ENCODE results near the gene CAPN10. TPM values are rescaled to one million over a fixed set of nuclear protein-coding genes. Genes with fewer than 3 reads are reported as not detected.
A peak's percentile ranks its signal among the peaks of the same experiment; 100 is the strongest.

CAPN10 gene
- total RNA-seq, 4 donors from 2014 or later, result 9.9 to 23.3 (median 13.7) TPM

- peaks cover 0 to 32% (median 0%) of the 10 kb centered on the region in 3 donors for H3K36me3 ChIP-seq
- H3K4me1 ChIP-seq, result peaks cover 0 to 6% (median 4%) of the 10 kb centered on the region in 3 donors
- WGBS, 2 donors, result 35 to 63% methylated on average over 7 to 8 of the region's 11 CpGs
- TF ChIP-seq CTCF (IDR thresholded peaks at IDR 0.05) (peak in 5 of 6 experiments; percentile 12 to 37 (median 35)), POLR2A (IDR thresholded peaks at IDR 0.05) (no peak)
- H3K4me3 ChIP-seq, result no peak overlapping the region
- H3K9me3 ChIP-seq, result no peaks in the 10 kb centered on the region
- H3K27me3 ChIP-seq, result no peaks in the 10 kb centered on the region
- DNase-seq, result no peak
- no peak overlapping the region for H3K27ac ChIP-seq
- intact Hi-C loops (cut with DNase I), result no loop called here
Measured at GRCh38 chr2:240604291-240604938, 17.9 kb downstream of the CAPN10 start.

- Histone ChIP-seq H3K27me3 (no peaks in the 10 kb centered on the region), H3K36me3 (peaks cover 0 to 25% (median 0%) of the 10 kb centered on the region in 3 donors), H3K27ac (no peak overlapping the region), H3K4me3 (no peak overlapping the region), H3K9me3 (no peaks in the 10 kb centered on the region), H3K4me1 (peaks cover 0 to 6% (median 4%) of the 10 kb centered on the region in 3 donors)
- DNase-seq, result no peak
- WGBS, 2 donors, result 79 to 90% methylated on average over 6 to 15 of the region's 19 CpGs
- TF ChIP-seq POLR2A (IDR thresholded peaks at IDR 0.05) (no peak), CTCF (IDR thresholded peaks at IDR 0.05) (no peak)
- intact Hi-C loops (cut with DNase I), result no loop called here
Measured at GRCh38 chr2:240604939-240605716, 18.6 kb downstream of the CAPN10 start.

GRCh38 chr2:240605867-240606743 is 19.6 kb downstream of the CAPN10 start:
- intact Hi-C loops (cut with DNase I), result no loop called here
- no peaks in the 10 kb centered on the region for H3K9me3 ChIP-seq
- H3K4me1 ChIP-seq, result peaks cover 0 to 6% (median 4%) of the 10 kb centered on the region in 3 donors
- no peak for DNase-seq
- no peak overlapping the region for H3K4me3 ChIP-seq
- peaks cover 0 to 15% (median 0%) of the 10 kb centered on the region in 3 donors for H3K36me3 ChIP-seq
- no peak for TF ChIP-seq CTCF (IDR thresholded peaks at IDR 0.05)
- TF ChIP-seq POLR2A (IDR thresholded peaks at IDR 0.05), result no peak
- no peak overlapping the region for H3K27ac ChIP-seq
- no peaks in the 10 kb centered on the region for H3K27me3 ChIP-seq
- 67 to 82% methylated on average over 3 to 5 of the region's 12 CpGs for WGBS, 2 donors

GRCh38 chr2:240611601-240612210 is 25.2 kb downstream of the CAPN10 start:
- Histone ChIP-seq H3K36me3 (no peaks in the 10 kb centered on the region), H3K9me3 (no peaks in the 10 kb centered on the region), H3K4me1 (peaks cover 0 to 3% (median 0%) of the 10 kb centered on the region in 3 donors), H3K27me3 (no peaks in the 10 kb centered on the region), H3K4me3 (no peak overlapping the region), H3K27ac (no peak overlapping the region)
- intact Hi-C loops (cut with DNase I), result no loop called here
- TF ChIP-seq POLR2A (IDR thresholded peaks at IDR 0.05) (no peak), CTCF (IDR thresholded peaks at IDR 0.05) (no peak)
- 89 to 90% methylated on average over 8 to 10 of the region's 10 CpGs for WGBS, 2 donors
- no peak for DNase-seq
